ENCODE measurements around the gene DEGS1.
A peak's percentile ranks its signal among the peaks of the same experiment; 100 is the strongest.

Gene DEGS1

DNA sequence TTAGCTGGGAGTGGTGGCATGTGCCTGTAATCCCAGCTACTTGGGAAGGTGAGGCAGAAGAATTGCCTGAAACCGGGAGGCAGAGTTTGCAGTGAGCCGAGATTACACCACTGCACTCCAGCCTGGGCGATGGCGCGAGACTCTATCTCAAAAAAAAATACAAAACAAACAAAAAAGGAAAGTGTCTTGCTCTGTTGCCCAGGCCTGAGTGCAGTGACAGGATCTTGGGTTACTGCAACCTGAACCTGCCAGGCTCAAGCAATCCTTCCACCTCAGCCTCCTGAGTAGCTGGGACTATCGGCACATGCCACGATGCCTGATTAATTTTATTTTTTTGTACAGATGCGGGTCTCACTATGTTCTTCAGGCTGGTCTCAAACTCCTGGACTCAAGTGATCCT lies 33.3 kb downstream of the DEGS1 start:
- DNase-seq (ENCODE audit: low spot score) = no peak

DNA sequence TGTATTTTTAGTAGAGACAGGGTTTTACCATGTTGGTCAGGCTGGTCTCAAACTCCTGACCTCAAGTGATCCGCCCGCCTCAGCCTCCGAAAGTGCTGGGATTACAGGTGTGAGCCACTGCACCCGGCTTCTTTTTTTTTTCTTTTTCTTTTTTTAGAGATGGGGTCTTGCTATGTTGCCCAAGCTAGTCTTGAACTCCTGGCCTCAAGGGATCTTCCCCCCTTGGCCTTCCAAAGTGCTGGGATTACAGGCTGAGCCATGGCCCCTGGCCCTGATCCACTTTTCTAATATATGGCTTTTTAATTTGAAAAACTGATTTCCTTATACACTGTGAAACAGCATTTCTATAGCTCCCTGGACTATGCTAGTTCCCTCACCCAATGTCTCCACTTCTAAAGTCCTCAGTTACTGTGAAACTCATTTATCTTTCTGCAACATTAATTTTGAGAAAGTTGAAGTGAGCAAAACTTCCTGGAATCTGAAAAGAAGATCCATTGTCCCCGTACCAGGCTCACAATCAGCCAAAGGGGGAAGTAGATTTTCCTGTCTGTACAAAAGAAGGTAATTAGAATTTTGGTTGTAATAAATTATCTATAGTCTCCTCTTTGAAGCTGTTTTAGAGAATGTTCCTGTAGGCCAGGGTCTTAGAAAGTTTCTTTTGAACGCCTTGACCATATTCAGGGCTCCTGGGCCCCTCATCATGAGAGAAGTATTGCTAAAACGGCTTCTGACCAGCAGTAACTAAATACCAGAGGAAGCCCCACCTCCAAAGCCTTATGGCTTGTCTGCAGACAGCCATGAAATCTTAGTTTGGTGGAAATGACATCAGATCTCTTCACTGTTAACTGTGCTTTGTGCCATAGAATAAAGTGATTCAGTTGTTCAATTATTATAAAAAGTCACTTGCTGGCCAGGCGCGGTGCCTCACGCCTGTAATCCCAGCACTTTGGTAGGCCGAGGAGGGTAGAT lies 34.9 kb downstream of the DEGS1 start:
- DNase-seq (ENCODE audit: low spot score) = no peak

DNA sequence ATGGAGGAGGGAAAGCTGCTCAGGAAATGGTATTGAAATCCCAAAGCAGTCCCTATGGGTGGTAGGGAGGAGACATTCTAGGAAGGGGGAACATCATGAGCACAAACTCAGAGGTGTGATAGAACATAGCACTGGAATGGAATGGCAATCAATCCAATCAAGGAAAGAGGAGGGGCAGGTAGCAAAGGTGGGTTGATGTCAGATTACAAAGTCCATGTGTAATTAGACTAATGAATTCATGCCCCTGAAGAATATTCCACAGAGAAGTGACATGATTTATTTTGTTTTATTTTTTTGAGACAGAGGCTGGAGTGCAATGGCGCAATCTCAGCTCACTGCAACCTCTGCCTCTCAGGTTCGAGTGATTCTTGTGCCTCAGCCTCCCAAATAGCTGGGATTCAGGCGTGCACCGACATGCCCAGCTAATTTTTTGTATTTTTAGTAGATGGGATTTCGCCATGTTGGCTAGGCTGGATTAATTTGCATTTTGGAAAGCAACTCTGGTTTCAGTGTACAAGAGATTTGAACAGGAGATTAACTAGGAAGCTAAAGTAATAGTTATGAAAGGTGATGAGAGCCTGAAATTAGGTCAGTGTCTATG lies 36.1 kb downstream of the DEGS1 start:
- no peak for DNase-seq (ENCODE audit: low spot score)

DNA sequence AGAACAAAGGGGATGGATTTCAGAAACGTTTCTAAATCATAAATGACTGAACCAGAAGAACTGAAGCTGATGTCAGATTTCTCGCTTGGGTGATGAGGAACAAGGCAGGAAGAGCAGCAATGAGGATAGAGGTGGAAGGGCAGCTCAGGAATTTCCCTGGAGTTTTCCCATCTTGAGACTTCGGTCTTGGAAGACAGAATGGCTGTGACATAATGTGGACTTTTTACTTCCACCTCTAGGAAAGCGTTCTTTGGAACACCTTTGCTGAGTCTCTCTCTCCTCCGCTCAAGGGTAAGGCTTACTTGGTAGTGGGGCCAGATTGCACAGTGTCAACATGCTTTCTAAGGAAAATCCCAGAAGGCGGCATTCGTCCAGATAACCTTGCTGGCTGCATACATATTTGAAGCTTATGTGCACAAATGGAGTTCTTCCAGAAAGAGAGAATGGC lies 36.6 kb downstream of the DEGS1 start:
- no peak for DNase-seq (ENCODE audit: low spot score)

DNA sequence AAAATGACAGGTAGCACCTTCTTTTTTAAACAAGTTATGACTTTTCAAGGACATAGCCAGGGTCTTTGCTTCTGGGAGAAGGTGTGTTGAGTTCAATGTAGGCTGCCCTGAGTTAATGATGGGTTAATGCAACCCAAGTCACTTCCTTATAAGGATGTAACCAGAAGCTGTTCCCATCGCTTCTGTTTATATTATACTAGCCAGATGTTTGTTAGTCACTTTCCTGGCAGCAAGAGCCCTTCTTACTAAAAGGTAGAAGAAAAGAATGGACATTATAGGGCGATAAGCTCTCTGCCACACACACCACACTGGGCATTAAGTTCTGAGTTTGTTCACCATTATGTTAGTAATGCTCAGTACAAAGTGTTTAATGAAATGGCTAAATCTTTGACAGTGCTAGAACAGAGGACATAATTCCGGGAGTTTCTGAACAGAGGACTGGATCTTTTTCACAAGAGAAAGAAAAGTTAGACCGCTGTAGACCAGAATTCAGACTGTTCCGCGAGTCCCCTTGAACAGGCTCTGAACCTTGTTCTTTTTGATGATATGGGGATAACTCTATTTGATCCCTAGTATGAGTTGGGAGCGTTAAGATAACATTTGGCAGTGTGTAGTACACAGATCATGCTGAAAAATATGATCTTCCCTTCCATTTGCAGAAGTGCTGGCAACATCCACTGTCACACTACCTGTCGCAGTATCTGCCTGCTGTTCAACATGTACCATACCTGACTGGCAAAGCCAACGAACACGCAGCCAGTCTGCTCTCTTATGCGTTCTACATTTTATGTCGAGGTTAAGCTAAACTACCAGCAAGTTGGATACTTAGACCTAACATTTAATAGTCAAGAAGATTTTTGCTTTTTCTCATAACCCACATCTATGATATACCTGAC lies 41.0 kb downstream of the DEGS1 start:
- DNase-seq (ENCODE audit: low spot score) = peak; percentile 75

DNA sequence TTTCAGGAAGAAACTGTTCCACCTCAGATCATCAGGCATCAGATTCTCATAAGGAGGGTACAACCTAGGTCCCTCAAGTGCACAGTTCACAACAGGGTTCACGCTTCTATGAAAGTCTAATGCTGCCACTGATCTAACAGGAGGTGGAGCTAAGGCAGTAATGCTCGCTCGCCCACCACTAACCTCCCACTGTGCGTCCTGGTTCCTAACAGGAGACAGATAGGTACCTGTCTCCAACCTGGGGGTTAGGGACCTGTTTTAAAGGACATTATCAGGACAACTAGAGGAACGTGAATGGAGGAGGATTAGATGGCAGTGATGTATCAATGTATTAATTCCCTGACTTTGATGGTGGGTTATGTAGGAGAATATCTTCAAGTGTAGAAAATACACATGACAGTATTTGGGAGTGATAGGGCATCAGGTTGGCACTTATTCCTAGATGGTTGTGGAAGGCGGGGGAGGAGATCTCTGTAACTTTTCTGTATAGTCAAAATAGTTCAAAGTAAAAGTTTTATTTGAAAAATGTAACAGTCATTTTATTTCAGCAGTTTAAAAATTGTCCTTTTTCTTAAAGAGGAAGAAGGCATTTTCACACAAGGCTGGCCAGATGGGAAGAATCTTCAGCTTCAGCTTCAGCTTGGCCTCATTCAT lies 43.9 kb downstream of the DEGS1 start:
- DNase-seq (ENCODE audit: low spot score) = no peak

DNA sequence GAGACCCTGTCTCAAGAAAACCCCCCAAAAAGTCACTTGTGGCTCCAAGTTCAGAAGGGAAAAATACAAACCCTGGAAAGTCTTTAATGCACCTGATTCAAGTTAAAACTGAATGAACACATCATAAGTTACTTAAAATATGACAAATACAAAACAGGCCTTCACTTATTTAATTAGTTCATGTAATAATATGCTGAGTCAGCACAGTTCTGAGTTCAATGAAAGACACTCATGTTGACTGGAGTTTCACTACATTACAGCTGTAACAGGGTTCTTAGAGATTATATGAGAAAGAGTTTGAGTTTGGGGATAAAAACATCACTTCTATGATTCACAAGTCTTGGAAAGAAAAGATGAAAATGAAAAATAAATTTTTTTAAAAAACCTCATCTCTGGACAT lies 51.0 kb downstream of the DEGS1 start:
- no peak for DNase-seq (ENCODE audit: low spot score)

DNA sequence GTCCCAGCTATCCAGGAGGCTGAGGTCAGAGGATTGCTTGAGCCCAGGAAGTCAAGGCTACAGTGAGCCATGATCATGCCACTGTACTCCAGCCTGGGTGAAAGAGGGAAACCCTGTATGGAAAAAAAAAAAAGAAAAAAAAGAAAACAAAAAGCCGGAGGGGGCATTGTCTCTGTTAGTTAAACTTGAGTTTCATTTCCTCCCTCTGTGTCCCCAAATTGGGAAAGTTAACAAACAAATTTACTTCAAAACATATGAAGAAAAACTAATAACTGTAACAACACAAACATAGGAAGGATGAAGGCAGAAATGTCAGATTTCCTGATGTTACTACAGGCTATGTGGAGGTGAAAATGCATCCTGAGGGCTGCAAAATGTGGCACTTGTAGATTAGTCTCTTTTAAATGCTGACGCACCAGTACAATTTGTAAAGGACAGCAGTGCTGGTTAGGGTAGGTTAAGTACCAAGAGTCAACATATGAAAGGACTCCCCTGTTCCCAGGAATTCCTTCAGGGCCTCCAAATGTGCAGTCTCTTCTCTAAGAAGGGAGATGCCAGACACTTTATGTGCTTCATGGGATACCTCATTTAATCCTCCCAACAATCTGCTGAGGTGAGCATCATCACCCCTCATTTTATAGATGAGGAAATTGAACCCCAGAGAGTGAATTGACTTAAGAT lies 52.9 kb downstream of the DEGS1 start:
- no peak for DNase-seq (ENCODE audit: low spot score)

DNA sequence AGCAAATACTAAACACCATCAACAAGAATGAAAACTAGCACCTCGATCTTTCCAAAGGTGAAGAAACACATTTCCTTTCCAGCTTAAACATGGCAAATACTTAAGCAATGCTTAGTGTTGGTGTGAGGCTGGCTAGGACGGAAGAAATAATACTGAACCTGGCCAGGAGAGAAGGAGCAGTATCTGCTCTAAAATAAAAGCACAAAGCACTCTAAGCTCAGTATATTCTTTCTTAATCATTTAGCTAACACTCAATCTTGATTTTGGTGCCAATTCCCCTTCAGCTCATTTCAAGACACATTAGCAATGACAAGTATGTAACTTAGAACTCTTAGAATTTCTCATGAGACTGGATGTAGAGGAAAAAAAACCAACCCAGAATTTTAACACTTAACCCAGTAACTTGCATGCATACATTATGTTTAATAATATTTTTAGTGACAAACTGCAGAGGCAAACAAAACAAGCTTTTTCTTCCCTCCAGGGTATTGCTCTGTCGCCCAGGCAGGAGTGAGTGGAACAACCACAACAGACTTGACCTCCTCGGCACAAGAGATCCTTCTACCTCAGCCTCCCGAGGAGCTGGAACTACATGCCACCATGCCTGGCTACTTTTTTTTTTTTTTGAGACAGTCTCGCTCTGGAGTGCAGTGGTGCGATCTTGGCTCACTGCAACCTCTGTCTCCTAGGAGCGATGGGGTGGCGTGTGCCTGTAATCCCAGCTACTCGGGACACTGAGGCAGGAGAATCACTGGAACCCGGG lies 54.3 kb downstream of the DEGS1 start:
- no peak for DNase-seq (ENCODE audit: low spot score)

DNA sequence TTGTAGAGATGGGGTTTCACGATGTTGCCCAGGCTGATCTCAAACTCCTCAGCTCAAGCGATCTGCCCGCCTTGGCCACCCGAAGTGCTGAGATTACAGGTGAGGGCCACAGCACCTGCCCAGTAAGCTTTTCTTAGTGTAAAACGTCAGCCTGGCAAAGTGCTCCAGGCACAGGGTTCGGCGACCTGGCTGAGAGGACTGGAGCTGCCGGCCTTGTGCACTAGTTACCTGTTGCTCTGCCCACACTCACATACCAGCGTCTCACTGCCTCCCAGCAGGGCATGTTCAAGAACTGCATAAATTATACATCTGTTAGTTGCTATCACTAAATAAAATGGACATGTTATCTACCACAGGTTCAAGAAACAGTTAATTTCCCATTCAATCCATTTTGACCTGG lies 55.2 kb downstream of the DEGS1 start:
- DNase-seq (ENCODE audit: low spot score) = no peak

DNA sequence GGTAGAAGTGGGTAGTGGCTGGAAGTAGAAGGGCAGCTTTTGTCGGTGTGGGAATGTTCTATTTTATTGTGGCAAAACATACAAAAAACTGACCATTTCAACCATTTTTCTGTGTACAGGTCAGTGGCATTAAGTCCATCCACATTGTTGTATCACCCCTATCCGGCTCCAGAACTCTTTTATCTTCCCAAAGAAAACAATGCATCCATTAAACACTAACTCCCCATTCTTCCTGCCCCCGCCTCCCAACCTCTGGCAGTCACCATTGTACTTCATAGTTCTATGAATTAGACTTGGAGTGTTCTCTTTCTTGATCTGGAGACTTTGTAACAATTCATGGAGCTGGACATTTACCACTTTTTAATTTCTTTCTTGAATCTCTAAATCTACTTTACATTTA lies 55.7 kb downstream of the DEGS1 start:
- DNase-seq (ENCODE audit: low spot score) = no peak

Data from hepatic stellate cell (primary cell).